Heart left ventricle (tissue), 16 donors: Measurements from ENCODE around the gene SEZ6L2. TPM values are rescaled to one million over a fixed set of nuclear protein-coding genes. Genes with fewer than 3 reads are reported as not detected.

Experiments
- ATAC-seq, 4 donors: fragments of 200-7000 bp; cut with Tn5 transposase; one replicate each; pipeline ENCODE4 v1.9.1; 2020 to 2022; ENCODE audit warnings: moderate library complexity in 4 of 4, mild to moderate bottlenecking in 3 of 4, moderate number of reproducible peaks in 1 of 4
- DNase-seq, 5 donors: peaks; one replicate each; pipeline ENCODE4 v3.0.0-alpha.2; 2020
- H3K27ac ChIP-seq, 12 donors: fragments of 200-600 bp; sonication (generic) in 4 of 12; one replicate each; pipeline versions ENCODE4 v1.5.0 to v1.8.0; 2016 to 2022; ENCODE audit warnings: mild to moderate bottlenecking in 2 of 12
- H3K27me3 ChIP-seq, 9 donors: fragments of 200-600 bp; sonication (generic) in 2 of 9; one replicate each; pipeline versions ENCODE4 v1.5.1 to v1.8.0; 2016 to 2022; ENCODE audit warnings: mild to moderate bottlenecking in 3 of 9
- H3K36me3 ChIP-seq, 9 donors: fragments of 200-600 bp; sonication (generic) in 2 of 9; one replicate each; pipeline versions ENCODE4 v1.5.0 to v1.8.0; 2018 to 2022; ENCODE audit warnings: mild to moderate bottlenecking in 2 of 9
- H3K4me1 ChIP-seq, 12 donors: fragments of 200-600 bp; sonication (generic) in 4 of 12; one replicate each; pipeline versions ENCODE4 v1.5.0 to v1.8.0; 2016 to 2022; ENCODE audit warnings: mild to moderate bottlenecking in 3 of 12
- H3K4me3 ChIP-seq, 12 donors: fragments of 200-600 bp; sonication (generic) in 4 of 12; one replicate each; pipeline versions ENCODE4 v1.5.0 to v1.8.0; 2017 to 2022; ENCODE audit warnings: mild to moderate bottlenecking in 9 of 12, moderate library complexity in 4 of 12
- H3K9me3 ChIP-seq, 12 donors: fragments of 200-600 bp; sonication (generic) in 4 of 12; one replicate each; pipeline versions ENCODE4 v1.5.0 to v1.8.0; 2016 to 2022; ENCODE audit warnings: mild to moderate bottlenecking in 1 of 12
- CTCF ChIP-seq, 12 donors: fragments of 200-600 bp; sonication (generic) in 4 of 12; IDR thresholded peaks; one replicate each; pipeline versions ENCODE4 v1.5.0 to v1.8.0; 2018 to 2022; ENCODE audit warnings: antibody characterized with exemption in 12 of 12, mild to moderate bottlenecking in 5 of 12
- POLR2A ChIP-seq, 2 donors: fragments of 450-650 bp; IDR thresholded peaks; one replicate each; pipeline ENCODE4 v1.6.1; 2017; ENCODE audit warnings: antibody characterized with exemption in 2 of 2, mild to moderate bottlenecking in 2 of 2, moderate library complexity in 2 of 2
- WGBS, 4 donors: extraction: QIAGEN DNeasy Blood & Tissue Kit in 2 of 4; methylation state at CpG; one replicate each; pipeline versions ENCODE4 v1.1.5 to v1.1.7; 2013 to 2018; 5-methylcytosine and 5-hydroxymethylcytosine counted together
- intact Hi-C, 10 donors: fragments of 100-400 bp; cut with DNase I; formaldehyde crosslinking; loops; one replicate each; pipeline versions ENCODE4 v1.11.1 to v1.14.2; 2022
- polyA plus RNA-seq, 2 donors: library from polyadenylated mRNA; stranded (reverse); fragments of 200-250 nt; gene quantifications; one replicate each; pipeline ENCODE4 v1.2.3, GENCODE V29; 2013
- total RNA-seq, 9 donors: library from RNA; depleted of rRNA in 2 of 9; stranded (reverse); fragments of >200 nt in 2 of 9; fragmentation: NEBNext Ultra II Directional in 3 of 9; extraction: Animal tissue kit (Norgen Biotek cat#: 25700) in 3 of 9; gene quantifications; one replicate each; pipeline versions ENCODE4 v1.1.0 to v1.2.4, GENCODE V29; 2016 to 2023
- donor health status: ischemic (EF 13 %, LVEDD 7.1; RV severe dilation, severe dysfunction).
- donor health status: healthy with polysubstance abuse.
- donor health status: DM: no; HTN: yes; CAD: no.
- donor health status: DM: no; HTN: no; CAD: no.
- donor health status: ischemic (EF 25% LVEDD 6.9; RV normal size, moderate dysfunction).
- donor health status: ischemic (EF 25% LVEDD 5.7; RV mildly dilated, moderate dysfunction).
- donor health status: healthy.
- donor health status: DM: yes; HTN: yes; CAD: no.
- donor health status: ischemic (EF 35%, LVEDD 5.7; RV mildly dilated, moderate dysfunction).
- donor health status: nonischemic (EF 11% LVEDD 7.7; RV severe dilation, severe dysfunction).
- donor health status: DM: yes; HTN: yes; CAD: no.
- donor health status: PGD.
- donor health status: ischemic (EF 29% LVEDD 5.4; RV normal size, mild dysfunction).
- donor health status: nonischemic (EF 23%, LVEDD 6.1; RV moderate dilation, normal function).

Gene SEZ6L2
- total and polyA plus RNA-seq, 11 donors, result 0.15 to 8.9 (median 1.1) TPM; not detected in 1

- Histone ChIP-seq H3K4me3 (no peak overlapping the region), H3K27ac (no peak overlapping the region), H3K27me3 (peaks cover 0 to 9% (median 6%) of the 10 kb centered on the region in 9 donors), H3K4me1 (peaks cover 0 to 23% (median 7%) of the 10 kb centered on the region in 12 donors), H3K36me3 (no peaks in the 10 kb centered on the region), H3K9me3 (no peaks in the 10 kb centered on the region)
- no peak for DNase-seq
- no peak for ATAC-seq
- TF ChIP-seq POLR2A (IDR thresholded peaks at IDR 0.05) (no peak), CTCF (IDR thresholded peaks at IDR 0.05) (no peak)
- intact Hi-C loops, result no loop called here
- WGBS, 4 donors, result 50 to 62% (median 53%) methylated on average over 4 of the region's 4 CpGs
Observed at GRCh38 chr16:29903590-29903989, 4.2 kb upstream of the SEZ6L2 start.

GRCh38 chr16:29901607-29901945 lies 2.2 kb upstream of the SEZ6L2 start:
- Histone ChIP-seq H3K9me3 (no peaks in the 10 kb centered on the region), H3K4me3 (no peak overlapping the region), H3K36me3 (no peaks in the 10 kb centered on the region), H3K27ac (no peak overlapping the region), H3K27me3 (peaks cover 6 to 29% (median 16%) of the 10 kb centered on the region in 9 donors), H3K4me1 (peaks cover 0 to 23% (median 7%) of the 10 kb centered on the region in 12 donors)
- ATAC-seq, result no peak
- intact Hi-C loops, result no loop called here
- no peak for DNase-seq
- TF ChIP-seq POLR2A (IDR thresholded peaks at IDR 0.05), result no peak
- TF ChIP-seq CTCF (IDR thresholded peaks at IDR 0.05), result no peak
- WGBS, 4 donors, result 87 to 95% (median 90%) methylated on average over 14 to 19 of the region's 19 CpGs

- Histone ChIP-seq H3K36me3 (no peaks in the 10 kb centered on the region), H3K4me1 (peaks cover 0 to 23% (median 7%) of the 10 kb centered on the region in 12 donors), H3K27me3 (peaks cover 6 to 30% (median 19%) of the 10 kb centered on the region in 9 donors), H3K4me3 (peak overlapping the region in 10 of 12 donors; percentile 38 to 77 (median 64)), H3K9me3 (no peaks in the 10 kb centered on the region), H3K27ac (no peak overlapping the region)
- ATAC-seq, result no peak
- 44 to 56% (median 47%) methylated on average over 23 to 31 of the region's 31 CpGs for WGBS, 4 donors
- no peak for DNase-seq
- intact Hi-C loops, result loop anchor here in 1 of 10 donors (1.0 kb wide), 1 partner anchor 25 kb away; the partner anchor contains the start of gene KCTD13
- TF ChIP-seq POLR2A (IDR thresholded peaks at IDR 0.05) (no peak), CTCF (IDR thresholded peaks at IDR 0.05) (no peak)
Observed at GRCh38 chr16:29900888-29901606, 1.7 kb upstream of the SEZ6L2 start.

GRCh38 chr16:29900102-29900887 lies 945 bp upstream of the SEZ6L2 start, which contains the start of gene ASPHD1:
ASPHD1 (plus strand) TSS chr16:29900488; CDS start chr16:29900972, 484 bp downstream.
- H3K9me3 ChIP-seq, result no peaks in the 10 kb centered on the region
- H3K4me1 ChIP-seq, result peaks cover 0 to 23% (median 7%) of the 10 kb centered on the region in 12 donors
- peak within 1 kb of the TSS; percentile 38 to 77 (median 60) for H3K4me3 ChIP-seq
- intact Hi-C loops, result loop anchor here in 1 of 10 donors (1.0 kb wide), 1 partner anchor 26 kb away; the partner anchor contains the start of gene KCTD13
- no peak for TF ChIP-seq CTCF (IDR thresholded peaks at IDR 0.05)
- no peak for TF ChIP-seq POLR2A (IDR thresholded peaks at IDR 0.05)
- H3K27me3 ChIP-seq, result peaks cover 6 to 30% (median 19%) of the 10 kb centered on the region in 9 donors
- no peaks in the 10 kb centered on the region for H3K36me3 ChIP-seq
- peak within 1 kb of the TSS in 3 of 12 donors; percentile 16 to 37 (median 30) for H3K27ac ChIP-seq
- peak; percentile 60 to 85 (median 71) for DNase-seq
- peak; percentile 49 to 90 (median 82) for ATAC-seq
- WGBS, 4 donors, result 1 to 2% (median 1%) methylated on average over 39 to 67 of the region's 67 CpGs
